HG03457 (cell line): ENCODE results near the gene CEP128.

ENCODE experiments used
- ATAC-seq: cut with Tn5 transposase; IDR thresholded peaks from one replicate; pipeline ENCODE4 v1.9.1; 2021; ENCODE audit warnings: moderate number of reproducible peaks; ENCODE audit not compliant: unreplicated experiment

Gene CEP128

GRCh38 chr14:80695869-80696268, 245.7 kb downstream of the CEP128 start:
- no peak for ATAC-seq

- no peak for ATAC-seq
These were observed 248.6 kb downstream of the CEP128 start for GRCh38 chr14:80692903-80693302.

GRCh38 chr14:80681651-80682050, 259.9 kb downstream of the CEP128 start:
- no peak for ATAC-seq

GRCh38 chr14:80679273-80679672, 262.3 kb downstream of the CEP128 start:
- no peak for ATAC-seq

DNA sequence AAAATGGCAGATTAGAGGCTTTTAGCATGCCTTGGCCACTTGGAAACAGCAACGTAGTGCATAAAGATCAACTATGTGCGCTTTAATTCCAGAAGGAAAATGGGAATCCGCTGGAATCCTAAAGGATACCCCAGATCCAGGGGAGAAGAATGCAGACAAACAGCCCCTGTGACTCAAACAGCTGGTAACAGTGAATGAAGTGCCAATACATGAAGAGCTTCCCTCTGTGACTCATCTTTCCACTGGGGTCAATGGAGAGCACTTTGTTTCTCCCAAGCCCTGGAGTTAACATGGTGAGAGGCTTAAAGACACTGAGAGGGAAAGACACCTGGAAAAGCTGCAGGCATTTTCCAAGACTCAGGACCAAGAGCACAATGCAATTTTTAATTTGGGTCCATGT, 263.1 kb downstream of the CEP128 start:
- no peak for ATAC-seq

GRCh38 chr14:80669426-80669825, 272.1 kb downstream of the CEP128 start:
- no peak for ATAC-seq

- ATAC-seq = no peak
These were observed 277.0 kb downstream of the CEP128 start for GRCh38 chr14:80664576-80664975.

DNA sequence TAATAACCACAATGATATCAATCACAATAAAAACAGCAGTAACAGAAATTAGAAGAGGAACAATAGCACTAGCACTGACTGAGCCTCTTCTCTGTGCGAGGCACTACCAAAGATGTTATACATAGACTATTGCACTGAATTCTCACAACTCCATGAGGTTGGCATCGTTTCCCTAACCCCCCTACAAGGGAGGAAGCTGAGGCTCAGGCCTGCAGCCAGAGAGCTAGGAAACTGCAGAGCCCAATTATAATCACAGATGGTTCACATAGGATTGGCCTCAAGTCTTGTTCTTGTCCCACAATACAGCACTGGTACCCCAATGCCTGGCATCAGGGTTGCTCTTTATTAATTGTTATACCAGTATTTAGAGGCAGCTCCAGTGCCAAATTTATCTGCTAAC, 278.0 kb downstream of the CEP128 start:
- ATAC-seq = no peak

- no peak for ATAC-seq
These were observed 281.8 kb downstream of the CEP128 start for GRCh38 chr14:80659783-80660182.

DNA sequence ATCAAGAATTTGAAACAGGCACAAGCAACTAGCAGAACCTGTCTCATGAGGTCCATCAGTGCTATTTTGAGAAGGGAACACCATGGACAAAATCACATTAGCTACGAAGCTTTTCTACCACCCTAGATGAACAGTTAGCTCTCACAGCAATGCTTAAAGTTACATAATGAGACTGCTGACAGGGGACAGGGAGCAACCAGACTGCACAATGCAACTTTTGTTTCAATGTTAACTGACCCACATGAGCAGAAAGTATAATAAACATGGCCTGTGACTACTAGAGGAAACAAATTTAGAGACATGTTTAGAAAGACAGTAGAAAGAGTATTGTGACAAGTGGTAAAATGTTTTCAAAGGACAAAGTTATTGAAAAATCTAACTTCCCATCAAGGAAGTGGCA, 282.8 kb downstream of the CEP128 start:
- ATAC-seq = no peak

DNA sequence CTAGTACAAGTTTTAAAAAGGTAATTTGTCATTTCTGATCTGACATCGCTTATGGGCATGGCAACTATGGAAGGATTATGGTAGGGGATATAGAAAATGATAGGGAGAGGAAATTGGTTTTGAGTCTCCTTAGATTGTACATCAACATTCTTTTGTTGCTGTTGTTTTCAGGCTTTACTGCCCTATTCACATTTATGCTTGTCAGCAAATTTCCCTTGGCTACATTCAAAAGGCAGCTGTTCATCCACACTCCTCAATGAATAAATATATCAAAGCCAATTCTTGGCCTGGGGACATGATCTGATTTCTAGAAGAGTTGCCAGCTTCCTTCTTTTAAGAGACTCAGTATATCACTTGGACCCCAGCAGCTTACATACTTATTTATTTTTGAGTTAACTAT, 283.4 kb downstream of the CEP128 start:
- ATAC-seq = no peak

DNA sequence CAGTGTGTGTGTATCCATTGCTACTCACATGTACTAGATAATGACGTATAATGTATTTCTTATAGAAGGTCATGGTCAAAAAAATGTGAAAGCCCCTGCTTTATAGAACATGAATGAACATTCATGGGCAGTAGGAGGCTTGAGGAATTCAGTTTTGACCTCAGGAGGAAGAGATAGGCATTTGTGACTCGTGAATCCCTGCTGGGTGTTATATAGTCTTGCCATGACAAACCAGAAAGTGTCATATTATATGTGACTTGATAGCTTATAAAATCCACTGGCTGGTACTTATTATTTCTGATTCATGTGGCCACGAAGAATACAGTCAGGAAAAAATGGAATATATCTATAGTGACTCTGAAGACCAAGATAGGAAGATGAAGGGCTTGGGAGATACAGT, 287.6 kb downstream of the CEP128 start:
- no peak for ATAC-seq

GRCh38 chr14:80645667-80646413, 295.7 kb downstream of the CEP128 start:
- ATAC-seq = no peak

- no peak for ATAC-seq
These were observed 296.7 kb downstream of the CEP128 start for GRCh38 chr14:80644826-80645225.

DNA sequence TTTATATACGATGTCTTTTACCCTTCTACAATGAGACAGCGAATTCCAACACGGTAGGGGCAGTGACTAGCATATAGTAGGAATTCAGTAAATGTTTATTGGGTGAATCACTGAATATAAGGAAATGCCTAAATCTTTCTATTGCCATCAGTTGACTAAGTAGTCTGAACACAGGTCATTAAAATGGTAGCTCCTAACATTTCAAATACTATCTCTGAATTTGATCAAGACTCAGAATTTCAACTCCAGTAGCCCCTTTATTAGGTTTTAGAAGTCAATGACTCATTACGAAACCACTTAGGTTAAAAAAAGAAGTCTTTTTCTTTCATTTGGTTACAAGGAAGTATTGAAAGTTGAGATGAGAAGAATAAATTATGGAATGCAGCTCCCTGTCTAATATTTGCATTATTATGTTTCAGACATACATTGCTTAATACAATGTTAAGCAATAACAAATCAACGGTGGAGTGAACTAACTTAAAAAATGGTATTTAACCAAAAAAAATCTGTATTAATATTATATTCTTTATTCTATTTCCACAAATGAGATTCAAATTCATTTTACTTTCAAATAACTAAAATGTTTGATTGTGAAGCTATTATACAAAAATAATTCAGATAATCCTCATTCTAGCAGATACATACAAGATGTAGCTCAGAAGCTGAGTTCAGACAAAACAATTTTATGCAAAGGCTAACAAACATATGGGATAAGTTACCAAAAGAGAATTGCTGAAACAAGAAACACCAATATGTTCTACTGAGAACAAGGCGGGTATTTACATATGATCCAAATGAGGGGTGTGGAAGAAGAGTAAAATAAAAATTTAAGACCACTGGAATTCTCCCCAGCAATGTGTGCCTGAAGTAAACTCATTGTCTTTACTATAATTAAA, 302.7 kb downstream of the CEP128 start:
- no peak for ATAC-seq

DNA sequence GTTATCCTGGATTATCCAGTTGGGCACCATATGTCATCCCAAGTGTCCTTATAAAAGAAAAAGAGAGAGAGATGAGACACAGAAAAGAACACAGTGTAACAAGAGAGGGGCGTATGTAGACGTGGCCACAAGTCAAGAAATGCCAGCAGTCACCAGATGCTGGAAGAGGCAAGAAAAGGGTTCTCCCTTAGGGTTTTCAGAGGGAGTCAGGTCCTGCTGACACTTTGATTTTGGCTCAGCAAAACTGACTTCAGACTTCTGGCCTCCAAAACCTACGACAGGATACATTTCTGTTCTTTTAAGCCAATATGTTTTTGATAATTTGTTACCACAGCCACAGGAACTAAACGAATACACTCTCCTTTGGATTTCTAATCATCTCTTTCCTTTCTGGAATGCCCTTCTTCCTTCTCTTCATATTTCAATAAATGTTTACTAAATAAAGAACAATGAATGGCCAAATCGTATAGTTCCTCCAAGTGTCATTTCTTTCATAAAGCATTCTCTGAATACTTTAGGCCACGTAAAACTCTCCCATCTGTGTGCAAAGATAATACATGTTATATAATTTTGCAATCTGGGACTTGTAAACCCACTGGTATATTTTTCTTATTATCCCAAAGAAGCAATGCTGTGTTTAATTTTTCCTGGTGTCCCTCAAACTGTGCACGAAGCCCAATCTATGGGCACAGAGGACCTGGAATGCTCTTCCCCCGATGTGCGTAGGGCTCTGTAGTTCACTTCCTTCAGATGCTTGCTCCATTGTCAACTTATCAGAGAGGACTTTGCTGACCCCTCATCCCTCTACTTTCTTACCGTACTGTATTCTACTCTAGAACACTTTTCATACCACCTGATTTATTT, 303.6 kb downstream of the CEP128 start:
- ATAC-seq = no peak

DNA sequence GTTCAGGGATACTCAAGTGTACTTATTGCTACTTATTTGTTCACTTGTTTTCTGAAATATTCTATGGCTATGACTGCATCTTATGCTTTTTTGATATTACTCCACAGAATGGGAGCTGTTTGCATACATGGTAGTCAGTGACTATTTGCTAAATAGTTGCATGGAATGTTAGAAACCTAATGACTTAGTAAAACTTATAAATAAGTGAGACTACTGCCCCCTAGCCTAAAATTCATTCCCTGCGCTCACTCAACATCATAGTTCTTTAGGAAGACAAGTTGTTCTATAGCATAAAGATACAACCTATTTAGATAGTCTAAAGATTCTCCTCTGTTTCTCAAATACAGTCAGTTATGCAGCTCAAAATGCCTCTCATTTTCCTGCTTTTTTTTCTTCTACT, 305.5 kb downstream of the CEP128 start:
- ATAC-seq = no peak

GRCh38 chr14:80634106-80634758, 307.3 kb downstream of the CEP128 start:
- ATAC-seq = no peak

- ATAC-seq = no peak
These were observed 311.9 kb downstream of the CEP128 start for GRCh38 chr14:80629606-80630005.

DNA sequence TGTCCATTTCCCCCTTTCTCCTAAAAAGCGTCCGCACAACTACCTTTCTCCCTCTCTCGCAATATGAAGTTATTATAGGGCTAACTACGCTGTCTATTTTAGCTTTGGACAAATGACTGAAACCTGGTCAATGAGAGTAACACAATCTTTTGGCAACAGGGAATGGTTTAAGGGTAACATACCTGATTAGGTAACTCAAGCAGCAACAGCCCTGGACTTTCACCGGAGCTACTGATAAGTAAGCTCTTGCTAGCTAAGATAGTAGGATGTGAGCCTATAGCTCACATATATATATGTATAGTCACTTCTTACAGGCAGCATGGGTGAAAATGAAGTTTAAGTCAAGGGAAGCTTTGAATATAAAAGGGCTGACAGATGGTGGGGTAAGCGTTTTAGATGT, 313.0 kb downstream of the CEP128 start:
- no peak for ATAC-seq

- no peak for ATAC-seq
These were observed 313.8 kb downstream of the CEP128 start for GRCh38 chr14:80627745-80628144.
